H1 (cell line): Measurements from ENCODE around the gene CDK4. TPM values are rescaled to one million over a fixed set of nuclear protein-coding genes. Genes with fewer than 3 reads are reported as not detected.
"Not testable (repeated sequence)": the region's sequence is repeated elsewhere in the genome, so short reads cannot be mapped to it uniquely, and the experiment has no call there.

Source experiments
- CTCF ChIA-PET: fragments of 300-600 bp; sonication (Branson Sonifier 250); formaldehyde crosslinking; loops from one replicate; lab custom pipeline; 2021; ENCODE audit not compliant: partially characterized antibody; lab: Charles Lee
- POLR2A ChIA-PET: fragments of 300-600 bp; sonication (Branson Sonifier 250); formaldehyde crosslinking; loops from one replicate; lab custom pipeline; 2021; ENCODE audit warnings: inconsistent platforms; ENCODE audit not compliant: partially characterized antibody; lab: Charles Lee
- DNase-seq, 2 experiments: peaks; one replicate each; pipeline versions ENCODE4 v3.0.0 to v3.0.0-alpha.2; 2010 to 2022; ENCODE audit warnings: low spot score in 2 of 2, low read depth in 1 of 2, mixed read lengths in 1 of 2
- FAIRE-seq: peaks from 2 replicates; lab custom pipeline; 2011; peaks lifted over from hg19 to GRCh38; lab: Jason Lieb, UNC
- H2AFZ ChIP-seq: 2 replicates; pipeline ENCODE4 v1.8.1; 2012; ENCODE audit warnings: low read length, inconsistent platforms
- H2AK5ac ChIP-seq: 2 replicates; pipeline ENCODE4 v1.6.1; 2013; ENCODE audit warnings: low read depth, low read length
- H2BK120ac ChIP-seq: replicated peaks from 2 replicates; pipeline ENCODE3; 2013; ENCODE audit warnings: low read depth, low read length, inconsistent platforms
- H2BK12ac ChIP-seq: 2 replicates; pipeline ENCODE4 v1.6.1; 2013; ENCODE audit warnings: low read depth, low read length
- H2BK15ac ChIP-seq: 2 replicates; pipeline ENCODE4 v1.6.1; 2013; ENCODE audit warnings: low read length
- H2BK20ac ChIP-seq: 2 replicates; pipeline ENCODE4 v1.6.1; 2013; ENCODE audit warnings: low read length
- H2BK5ac ChIP-seq: 2 replicates; pipeline ENCODE4 v1.6.1; 2013; ENCODE audit warnings: low read depth, low read length
- H3K14ac ChIP-seq: 2 replicates; pipeline ENCODE4 v1.6.1; 2013; ENCODE audit warnings: inconsistent platforms; ENCODE audit not compliant: insufficient read length
- H3K18ac ChIP-seq: 2 replicates; pipeline ENCODE4 v1.6.1; 2013; ENCODE audit warnings: low read length; ENCODE audit errors: extremely low read depth
- H3K23ac ChIP-seq: 2 replicates; pipeline ENCODE4 v1.6.1; 2013; ENCODE audit warnings: inconsistent platforms; ENCODE audit not compliant: insufficient read length
- H3K23me2 ChIP-seq: 2 replicates; pipeline ENCODE4 v1.6.1; 2013; ENCODE audit warnings: low read depth, low read length
- H3K27ac ChIP-seq: 2 replicates; pipeline ENCODE4 v1.6.1; 2011; ENCODE audit warnings: low read depth, low read length, inconsistent platforms
- H3K27me3 ChIP-seq, 4 experiments: replicated peaks in 1 of 4; 1 replicate in 1 of 4; 2 replicates in 3 of 4; pipeline versions ENCODE4 v1.6.1 to v1.8.1; 2011 to 2013; ENCODE audit warnings: low read length in 3 of 4, mild to moderate bottlenecking in 3 of 4, inconsistent platforms in 2 of 4, mixed read lengths in 2 of 4, moderate library complexity in 1 of 4; ENCODE audit not compliant: control insufficient read depth in 3 of 4, insufficient read depth in 3 of 4; ENCODE audit errors: extremely low read depth in 1 of 4
- H3K36me3 ChIP-seq, 4 experiments: 2 replicates each; pipeline versions ENCODE4 v1.6.1 to v1.8.1; 2011 to 2013; ENCODE audit warnings: mild to moderate bottlenecking in 4 of 4, low read length in 3 of 4, moderate library complexity in 2 of 4, control low read depth in 1 of 4, inconsistent platforms in 1 of 4; ENCODE audit not compliant: insufficient read depth in 4 of 4, control insufficient read depth in 2 of 4
- H3K4ac ChIP-seq: replicated peaks from 2 replicates; pipeline ENCODE3; 2013; ENCODE audit warnings: low read length, low read depth, mixed read lengths, inconsistent platforms; ENCODE audit not compliant: insufficient read length
- H3K4me1 ChIP-seq, 4 experiments: replicated peaks in 1 of 4; 1 replicate in 1 of 4; 2 replicates in 3 of 4; pipeline versions ENCODE4 v1.6.1 to v1.8.1; 2011 to 2013; ENCODE audit warnings: low read length in 3 of 4, inconsistent platforms in 2 of 4, mixed read lengths in 1 of 4; ENCODE audit not compliant: insufficient read depth in 4 of 4, control insufficient read depth in 3 of 4
- H3K4me2 ChIP-seq, 2 experiments: 2 replicates each; pipeline versions ENCODE4 v1.6.1 to v1.8.1; 2011 to 2013; ENCODE audit warnings: low read depth in 2 of 2, low read length in 2 of 2, control low read depth in 1 of 2, inconsistent platforms in 1 of 2, mild to moderate bottlenecking in 1 of 2; ENCODE audit not compliant: insufficient read depth in 1 of 2
- H3K4me3 ChIP-seq, 4 experiments: fragments of 200-600, 300-600 bp in 1 of 4; sonication (generic), shearing (Covaris generic), sonication (Bioruptor Twin) in 1 of 4; 2 replicates each; pipeline versions ENCODE4 v1.5.1 to v1.8.1; 2011 to 2016; ENCODE audit warnings: low read length in 4 of 4, low read depth in 3 of 4, control low read depth in 2 of 4, inconsistent platforms in 2 of 4, mild to moderate bottlenecking in 2 of 4, mixed read lengths in 1 of 4, moderate library complexity in 1 of 4; ENCODE audit not compliant: insufficient read depth in 2 of 4; ENCODE audit errors: extremely low read depth in 1 of 4
- H3K56ac ChIP-seq: replicated peaks from 2 replicates; pipeline ENCODE3; 2013; ENCODE audit warnings: low read depth, mild to moderate bottlenecking, mixed read lengths, low read length, inconsistent platforms; ENCODE audit not compliant: insufficient read length
- H3K79me1 ChIP-seq: 2 replicates; pipeline ENCODE4 v1.6.1; 2013; ENCODE audit warnings: low read depth, low read length, control low read depth
- H3K79me2 ChIP-seq, 2 experiments: 2 replicates each; pipeline versions ENCODE4 v1.6.1 to v1.8.1; 2012 to 2013; ENCODE audit warnings: low read length in 2 of 2, mild to moderate bottlenecking in 2 of 2, inconsistent platforms in 1 of 2; ENCODE audit not compliant: insufficient read depth in 2 of 2, control insufficient read depth in 1 of 2
- H3K9ac ChIP-seq, 4 experiments: replicated peaks in 1 of 4; 1 replicate in 1 of 4; 2 replicates in 3 of 4; pipeline versions ENCODE4 v1.6.1 to v1.8.1; 2011 to 2013; ENCODE audit warnings: low read depth in 3 of 4, low read length in 3 of 4, control low read depth in 2 of 4, mild to moderate bottlenecking in 2 of 4, moderate library complexity in 2 of 4, inconsistent platforms in 1 of 4; ENCODE audit errors: extremely low read depth in 1 of 4
- H3K9me3 ChIP-seq, 2 experiments: 2 replicates each; pipeline versions ENCODE4 v1.6.1 to v1.8.1; 2012 to 2013; ENCODE audit warnings: mild to moderate bottlenecking in 2 of 2, moderate library complexity in 2 of 2, control low read depth in 1 of 2, inconsistent platforms in 1 of 2, low read depth in 1 of 2, low read length in 1 of 2, mixed read lengths in 1 of 2; ENCODE audit not compliant: insufficient read depth in 2 of 2
- H4K20me1 ChIP-seq, 2 experiments: replicated peaks in 1 of 2; 2 replicates each; pipeline versions ENCODE3 to v1.8.1; 2011 to 2013; ENCODE audit warnings: inconsistent platforms in 2 of 2, low read length in 2 of 2, mild to moderate bottlenecking in 1 of 2; ENCODE audit not compliant: insufficient read depth in 2 of 2, control insufficient read depth in 1 of 2
- H4K5ac ChIP-seq: 2 replicates; pipeline ENCODE4 v1.6.1; 2013; ENCODE audit warnings: low read length, low read depth, mixed read lengths, inconsistent platforms; ENCODE audit not compliant: insufficient read length
- H4K8ac ChIP-seq: 2 replicates; pipeline ENCODE4 v1.8.0; 2013; ENCODE audit warnings: mild to moderate bottlenecking, moderate library complexity, low read length, inconsistent platforms; ENCODE audit not compliant: insufficient read depth; ENCODE audit errors: extremely low read depth
- H4K91ac ChIP-seq: replicated peaks from 2 replicates; pipeline ENCODE3; 2013; ENCODE audit warnings: low read length, mixed read lengths, inconsistent platforms; ENCODE audit not compliant: insufficient read length
- WGBS, 2 experiments: shearing (Covaris generic) in 1 of 2; methylation state at CpG; one replicate each; pipeline versions ENCODE4 v1.1.6 to v1.1.7; 2013 to 2015; ENCODE audit warnings: low lambda C conversion rate in 2 of 2, mixed read lengths in 2 of 2, inconsistent platforms in 1 of 2, low coverage in 1 of 2, missing lambda C conversion rate in 1 of 2; ENCODE audit not compliant: insufficient replicate concordance in 2 of 2, insufficient coverage in 1 of 2, insufficient read length in 1 of 2; ENCODE audit errors: extremely low coverage in 1 of 2, missing lambda C conversion rate in 1 of 2; 5-methylcytosine and 5-hydroxymethylcytosine counted together
- polyA plus RNA-seq, 7 experiments: library from polyadenylated mRNA; depleted of rRNA in 3 of 7; stranded (reverse) in 5 of 7; unstranded in 2 of 7; fragments of >200 nt in 5 of 7; fragments of 200-250 nt in 2 of 7; gene quantifications; 1 replicate in 5 of 7; 2 replicates in 1 of 7; 4 replicates in 1 of 7; pipeline versions ENCODE4 v1.2.1 to v1.2.3, GENCODE V29; 2011 to 2013; ENCODE audit warnings: missing spikeins in 2 of 7, mixed read lengths in 2 of 7
- total RNA-seq: library from RNA; stranded (reverse); fragmentation: NEBNext Ultra II Directional; extraction: Animal tissue kit (Norgen Biotek cat#: 25700); gene quantifications from 2 replicates; pipeline ENCODE4 v1.2.1, GENCODE V29; 2021

Gene CDK4
- total and polyA plus RNA-seq, 2 of the 8 experiments (the other 6 are each of a cell fraction or from before 2014, with no cell fraction given) = 174 to 368 TPM

- H2BK5ac ChIP-seq, H3K4me1 ChIP-seq, H3K56ac ChIP-seq, H2BK15ac ChIP-seq, H3K23ac ChIP-seq, H3K4ac ChIP-seq, H3K14ac ChIP-seq, H4K91ac ChIP-seq, H3K9ac ChIP-seq, H2BK120ac ChIP-seq, H3K4me3 ChIP-seq, H3K79me2 ChIP-seq, H2BK12ac ChIP-seq, H3K4me2 ChIP-seq, H3K27ac ChIP-seq, FAIRE-seq, H4K20me1 ChIP-seq, H4K8ac ChIP-seq, DNase-seq, H2AK5ac ChIP-seq, H2BK20ac ChIP-seq, H3K18ac ChIP-seq, H3K36me3 ChIP-seq, H4K5ac ChIP-seq, H2AFZ ChIP-seq, H3K27me3 ChIP-seq, H3K9me3 ChIP-seq, H3K79me1 ChIP-seq: not testable (repeated sequence)
- 91% methylated on average over 11 of the region's 11 CpGs; no CpG with 5 or more reads in 1 of the 2 experiments for WGBS, 2 experiments
- peaks cover 12% of the 10 kb centered on the region; the same call in 1 of the 2 replicates for H3K23me2 ChIP-seq
- ChIA-PET POLR2A (interaction anchor here (0.9 to 1.8 kb wide), 2 partner anchors 18 to 25 kb away, joined by 4 read pairs; no protein-coding TSS in a partner anchor), CTCF (interaction anchor here (0.6 to 4.5 kb wide), 7 partner anchors 8 to 70 kb away, joined by 3 to 28 read pairs (median 4); no protein-coding TSS in a partner anchor)
Measured at GRCh38 chr12:57774634-57775033, 22.5 kb upstream of the CDK4 start.
